H1 (cell line): ENCODE results near the gene SESN3. TPM values are rescaled to one million over a fixed set of nuclear protein-coding genes. Genes with fewer than 3 reads are reported as not detected.

ENCODE experiments used
- CTCF ChIA-PET: fragments of 300-600 bp; sonication (Branson Sonifier 250); formaldehyde crosslinking; loops from one replicate; lab custom pipeline; 2021; ENCODE audit not compliant: partially characterized antibody; lab: Charles Lee
- POLR2A ChIA-PET: fragments of 300-600 bp; sonication (Branson Sonifier 250); formaldehyde crosslinking; loops from one replicate; lab custom pipeline; 2021; ENCODE audit warnings: inconsistent platforms; ENCODE audit not compliant: partially characterized antibody; lab: Charles Lee
- DNase-seq, 2 experiments: peaks; one replicate each; pipeline versions ENCODE4 v3.0.0 to v3.0.0-alpha.2; 2010 to 2022; ENCODE audit warnings: low spot score in 2 of 2, low read depth in 1 of 2, mixed read lengths in 1 of 2
- FAIRE-seq: peaks from 2 replicates; lab custom pipeline; 2011; peaks lifted over from hg19 to GRCh38; lab: Jason Lieb, UNC
- H2AFZ ChIP-seq: 2 replicates; pipeline ENCODE4 v1.8.1; 2012; ENCODE audit warnings: low read length, inconsistent platforms
- H2AK5ac ChIP-seq: 2 replicates; pipeline ENCODE4 v1.6.1; 2013; ENCODE audit warnings: low read depth, low read length
- H2BK120ac ChIP-seq: replicated peaks from 2 replicates; pipeline ENCODE3; 2013; ENCODE audit warnings: low read depth, low read length, inconsistent platforms
- H2BK12ac ChIP-seq: 2 replicates; pipeline ENCODE4 v1.6.1; 2013; ENCODE audit warnings: low read depth, low read length
- H2BK15ac ChIP-seq: 2 replicates; pipeline ENCODE4 v1.6.1; 2013; ENCODE audit warnings: low read length
- H2BK20ac ChIP-seq: 2 replicates; pipeline ENCODE4 v1.6.1; 2013; ENCODE audit warnings: low read length
- H2BK5ac ChIP-seq: 2 replicates; pipeline ENCODE4 v1.6.1; 2013; ENCODE audit warnings: low read depth, low read length
- H3K14ac ChIP-seq: 2 replicates; pipeline ENCODE4 v1.6.1; 2013; ENCODE audit warnings: inconsistent platforms; ENCODE audit not compliant: insufficient read length
- H3K18ac ChIP-seq: 2 replicates; pipeline ENCODE4 v1.6.1; 2013; ENCODE audit warnings: low read length; ENCODE audit errors: extremely low read depth
- H3K23ac ChIP-seq: 2 replicates; pipeline ENCODE4 v1.6.1; 2013; ENCODE audit warnings: inconsistent platforms; ENCODE audit not compliant: insufficient read length
- H3K23me2 ChIP-seq: 2 replicates; pipeline ENCODE4 v1.6.1; 2013; ENCODE audit warnings: low read depth, low read length
- H3K27ac ChIP-seq: 2 replicates; pipeline ENCODE4 v1.6.1; 2011; ENCODE audit warnings: low read depth, low read length, inconsistent platforms
- H3K27me3 ChIP-seq, 4 experiments: replicated peaks in 1 of 4; 1 replicate in 1 of 4; 2 replicates in 3 of 4; pipeline versions ENCODE4 v1.6.1 to v1.8.1; 2011 to 2013; ENCODE audit warnings: low read length in 3 of 4, mild to moderate bottlenecking in 3 of 4, inconsistent platforms in 2 of 4, mixed read lengths in 2 of 4, moderate library complexity in 1 of 4; ENCODE audit not compliant: control insufficient read depth in 3 of 4, insufficient read depth in 3 of 4; ENCODE audit errors: extremely low read depth in 1 of 4
- H3K36me3 ChIP-seq, 4 experiments: 2 replicates each; pipeline versions ENCODE4 v1.6.1 to v1.8.1; 2011 to 2013; ENCODE audit warnings: mild to moderate bottlenecking in 4 of 4, low read length in 3 of 4, moderate library complexity in 2 of 4, control low read depth in 1 of 4, inconsistent platforms in 1 of 4; ENCODE audit not compliant: insufficient read depth in 4 of 4, control insufficient read depth in 2 of 4
- H3K4ac ChIP-seq: replicated peaks from 2 replicates; pipeline ENCODE3; 2013; ENCODE audit warnings: low read length, low read depth, mixed read lengths, inconsistent platforms; ENCODE audit not compliant: insufficient read length
- H3K4me1 ChIP-seq, 4 experiments: replicated peaks in 1 of 4; 1 replicate in 1 of 4; 2 replicates in 3 of 4; pipeline versions ENCODE4 v1.6.1 to v1.8.1; 2011 to 2013; ENCODE audit warnings: low read length in 3 of 4, inconsistent platforms in 2 of 4, mixed read lengths in 1 of 4; ENCODE audit not compliant: insufficient read depth in 4 of 4, control insufficient read depth in 3 of 4
- H3K4me2 ChIP-seq, 2 experiments: 2 replicates each; pipeline versions ENCODE4 v1.6.1 to v1.8.1; 2011 to 2013; ENCODE audit warnings: low read depth in 2 of 2, low read length in 2 of 2, control low read depth in 1 of 2, inconsistent platforms in 1 of 2, mild to moderate bottlenecking in 1 of 2; ENCODE audit not compliant: insufficient read depth in 1 of 2
- H3K4me3 ChIP-seq, 4 experiments: fragments of 200-600, 300-600 bp in 1 of 4; sonication (generic), shearing (Covaris generic), sonication (Bioruptor Twin) in 1 of 4; 2 replicates each; pipeline versions ENCODE4 v1.5.1 to v1.8.1; 2011 to 2016; ENCODE audit warnings: low read length in 4 of 4, low read depth in 3 of 4, control low read depth in 2 of 4, inconsistent platforms in 2 of 4, mild to moderate bottlenecking in 2 of 4, mixed read lengths in 1 of 4, moderate library complexity in 1 of 4; ENCODE audit not compliant: insufficient read depth in 2 of 4; ENCODE audit errors: extremely low read depth in 1 of 4
- H3K56ac ChIP-seq: replicated peaks from 2 replicates; pipeline ENCODE3; 2013; ENCODE audit warnings: low read depth, mild to moderate bottlenecking, mixed read lengths, low read length, inconsistent platforms; ENCODE audit not compliant: insufficient read length
- H3K79me1 ChIP-seq: 2 replicates; pipeline ENCODE4 v1.6.1; 2013; ENCODE audit warnings: low read depth, low read length, control low read depth
- H3K79me2 ChIP-seq, 2 experiments: 2 replicates each; pipeline versions ENCODE4 v1.6.1 to v1.8.1; 2012 to 2013; ENCODE audit warnings: low read length in 2 of 2, mild to moderate bottlenecking in 2 of 2, inconsistent platforms in 1 of 2; ENCODE audit not compliant: insufficient read depth in 2 of 2, control insufficient read depth in 1 of 2
- H3K9ac ChIP-seq, 4 experiments: replicated peaks in 1 of 4; 1 replicate in 1 of 4; 2 replicates in 3 of 4; pipeline versions ENCODE4 v1.6.1 to v1.8.1; 2011 to 2013; ENCODE audit warnings: low read depth in 3 of 4, low read length in 3 of 4, control low read depth in 2 of 4, mild to moderate bottlenecking in 2 of 4, moderate library complexity in 2 of 4, inconsistent platforms in 1 of 4; ENCODE audit errors: extremely low read depth in 1 of 4
- H3K9me3 ChIP-seq, 2 experiments: 2 replicates each; pipeline versions ENCODE4 v1.6.1 to v1.8.1; 2012 to 2013; ENCODE audit warnings: mild to moderate bottlenecking in 2 of 2, moderate library complexity in 2 of 2, control low read depth in 1 of 2, inconsistent platforms in 1 of 2, low read depth in 1 of 2, low read length in 1 of 2, mixed read lengths in 1 of 2; ENCODE audit not compliant: insufficient read depth in 2 of 2
- H4K20me1 ChIP-seq, 2 experiments: replicated peaks in 1 of 2; 2 replicates each; pipeline versions ENCODE3 to v1.8.1; 2011 to 2013; ENCODE audit warnings: inconsistent platforms in 2 of 2, low read length in 2 of 2, mild to moderate bottlenecking in 1 of 2; ENCODE audit not compliant: insufficient read depth in 2 of 2, control insufficient read depth in 1 of 2
- H4K5ac ChIP-seq: 2 replicates; pipeline ENCODE4 v1.6.1; 2013; ENCODE audit warnings: low read length, low read depth, mixed read lengths, inconsistent platforms; ENCODE audit not compliant: insufficient read length
- H4K8ac ChIP-seq: 2 replicates; pipeline ENCODE4 v1.8.0; 2013; ENCODE audit warnings: mild to moderate bottlenecking, moderate library complexity, low read length, inconsistent platforms; ENCODE audit not compliant: insufficient read depth; ENCODE audit errors: extremely low read depth
- H4K91ac ChIP-seq: replicated peaks from 2 replicates; pipeline ENCODE3; 2013; ENCODE audit warnings: low read length, mixed read lengths, inconsistent platforms; ENCODE audit not compliant: insufficient read length
- SP2 ChIP-seq: IDR thresholded peaks from 2 replicates; pipeline ENCODE4 v1.6.1; 2012; ENCODE audit warnings: mild to moderate bottlenecking, low read length, inconsistent platforms
- YY1 ChIP-seq: IDR thresholded peaks from 2 replicates; pipeline ENCODE4 v1.6.1; 2011; ENCODE audit warnings: low read depth, mild to moderate bottlenecking, low read length
- WGBS, 2 experiments: shearing (Covaris generic) in 1 of 2; methylation state at CpG; one replicate each; pipeline versions ENCODE4 v1.1.6 to v1.1.7; 2013 to 2015; ENCODE audit warnings: low lambda C conversion rate in 2 of 2, mixed read lengths in 2 of 2, inconsistent platforms in 1 of 2, low coverage in 1 of 2, missing lambda C conversion rate in 1 of 2; ENCODE audit not compliant: insufficient replicate concordance in 2 of 2, insufficient coverage in 1 of 2, insufficient read length in 1 of 2; ENCODE audit errors: extremely low coverage in 1 of 2, missing lambda C conversion rate in 1 of 2; 5-methylcytosine and 5-hydroxymethylcytosine counted together
- polyA plus RNA-seq, 7 experiments: library from polyadenylated mRNA; depleted of rRNA in 3 of 7; stranded (reverse) in 5 of 7; unstranded in 2 of 7; fragments of >200 nt in 5 of 7; fragments of 200-250 nt in 2 of 7; gene quantifications; 1 replicate in 5 of 7; 2 replicates in 1 of 7; 4 replicates in 1 of 7; pipeline versions ENCODE4 v1.2.1 to v1.2.3, GENCODE V29; 2011 to 2013; ENCODE audit warnings: missing spikeins in 2 of 7, mixed read lengths in 2 of 7
- total RNA-seq: library from RNA; stranded (reverse); fragmentation: NEBNext Ultra II Directional; extraction: Animal tissue kit (Norgen Biotek cat#: 25700); gene quantifications from 2 replicates; pipeline ENCODE4 v1.2.1, GENCODE V29; 2021

Gene SESN3
- total and polyA plus RNA-seq, 2 of the 8 experiments (the other 6 are each of a cell fraction or from before 2014, with no cell fraction given), result 10.2 to 31.1 TPM

DNA sequence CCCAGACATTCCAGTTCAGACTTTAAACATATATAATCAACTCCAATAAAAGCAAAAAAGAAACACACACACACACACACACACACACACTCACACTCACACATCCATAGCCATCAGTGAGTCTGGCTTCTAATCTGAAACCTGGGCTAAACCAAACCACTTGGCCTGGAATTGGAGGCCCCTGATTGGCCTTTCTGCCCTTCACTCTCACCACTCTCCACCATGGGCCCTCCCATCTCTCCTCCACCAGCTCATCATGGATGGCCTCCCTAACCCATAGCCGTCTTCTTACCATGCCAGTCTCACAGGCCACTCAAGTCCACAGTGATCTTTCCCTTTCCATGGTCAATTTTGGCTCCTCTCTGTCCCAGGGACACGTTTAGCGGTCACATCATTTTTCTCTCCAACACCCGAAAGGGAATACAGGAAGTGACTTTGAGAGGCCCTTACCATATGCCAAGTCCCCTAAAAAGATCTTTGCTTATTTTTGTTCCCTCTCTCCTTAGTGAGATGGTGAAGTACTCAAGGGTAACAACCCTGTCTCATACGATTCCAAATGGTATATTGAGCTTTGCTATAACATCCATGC lies 74.8 kb downstream of the SESN3 start:
- FAIRE-seq (no peak), DNase-seq (no peak)
- H3K9me3 ChIP-seq, result no peaks in the 10 kb centered on the region; a peak in 1 of 4 replicates
- H3K9ac ChIP-seq, result no peak overlapping the region
- ChIA-PET CTCF (interaction anchor here (0.6 to 17.5 kb wide), 17 partner anchors 7 to 608 kb away, joined by 3 to 407 read pairs (median 4); partner anchors contain the start of gene SESN3), POLR2A (interaction anchor here (0.6 to 0.8 kb wide), 2 partner anchors 587 to 635 kb away, joined by 3 read pairs; no protein-coding TSS in a partner anchor)
- no peak overlapping the region for H3K4me3 ChIP-seq
- H2BK5ac ChIP-seq, result no peak overlapping the region
- H3K79me2 ChIP-seq, result no peaks in the 10 kb centered on the region
- H2BK20ac ChIP-seq, result 0 out of 2 replicates have a peak overlapping the region, but pooled peaks have one; percentile 48
- no peak overlapping the region for H2BK120ac ChIP-seq
- H3K18ac ChIP-seq, result no peak overlapping the region
- no peak overlapping the region for H2BK15ac ChIP-seq
- no peaks in the 10 kb centered on the region for H3K36me3 ChIP-seq
- TF ChIP-seq SP2, result peak; percentile 16; the same call in 1 of the 2 replicates
- TF ChIP-seq YY1, result no peak
- H4K91ac ChIP-seq, result no peak overlapping the region
- no peaks in the 10 kb centered on the region for H3K79me1 ChIP-seq
- no peak overlapping the region for H3K27ac ChIP-seq
- no peaks in the 10 kb centered on the region for H4K20me1 ChIP-seq
- no peak overlapping the region for H2BK12ac ChIP-seq
- no peak overlapping the region for H2AK5ac ChIP-seq
- no peak overlapping the region for H3K23ac ChIP-seq
- H3K14ac ChIP-seq, result no peak overlapping the region
- no peak overlapping the region for H4K5ac ChIP-seq
- no peak overlapping the region for H3K56ac ChIP-seq
- H3K4me1 ChIP-seq, result no peaks in the 10 kb centered on the region
- H4K8ac ChIP-seq, result no peak overlapping the region
- no peak overlapping the region for H3K4ac ChIP-seq
- peaks cover 0 to 2% (median under 1%) of the 10 kb centered on the region in 4 experiments; a peak in 4 of 7 replicates for H3K27me3 ChIP-seq
- H3K23me2 ChIP-seq, result peaks cover under 1% of the 10 kb centered on the region; the same call in 1 of the 2 replicates
- H2AFZ ChIP-seq, result no peak overlapping the region
- H3K4me2 ChIP-seq, result no peak overlapping the region
- 96% methylated on average over 5 of the region's 5 CpGs; no CpG with 5 or more reads in 1 of the 2 experiments for WGBS, 2 experiments
